Renal pelvis (tissue), 12 donors: ENCODE measurements around the gene NPRL2. TPM values are rescaled to one million over a fixed set of nuclear protein-coding genes. Genes with fewer than 3 reads are reported as not detected.

Experiments used
- DNase-seq: peaks from one replicate; pipeline ENCODE4 v3.0.0-alpha.2; 2013
- long read RNA-seq, 16 experiments: transcript quantifications; one replicate each; lab custom pipeline, GENCODE V29; 2026
- polyA plus RNA-seq, 3 donors: library from polyadenylated mRNA; unstranded; fragments of 120-200 nt; gene quantifications; one replicate each; pipeline ENCODE4 v1.2.1, GENCODE V29; 2013; ENCODE audit not compliant: insufficient read length in 3 of 3

Gene NPRL2
- polyA plus RNA-seq, result 10 to 100 TPM; 29.2 to 32.9 (median 32.3) TPM
- long read RNA-seq, donor 1, transcript NPRL2-201 (11 exons, 1,700 nt), result major isoform, 8 of 14 reads
- long read RNA-seq, donor 1, partial matches to known transcripts, result 6 of 14 reads
- long read RNA-seq, donor 1, other reads (novel, unspliced or antisense), result 0 of 14 reads
- long read RNA-seq, donor 2, transcript NPRL2-201 (11 exons, 1,700 nt), result major isoform, 15 of 32 reads
- long read RNA-seq, donor 2, partial matches to known transcripts, result 16 of 32 reads
- long read RNA-seq, donor 2, other reads (novel, unspliced or antisense), result 0 of 32 reads
- long read RNA-seq, donor 3, transcript NPRL2-201 (11 exons, 1,700 nt), result major isoform, 6 of 7 reads
- long read RNA-seq, donor 3, partial matches to known transcripts, result 0 of 7 reads
- long read RNA-seq, donor 3, other reads (novel, unspliced or antisense), result 0 of 7 reads
- long read RNA-seq, donor 4, transcript NPRL2-201 (11 exons, 1,700 nt), result major isoform, 13 of 29 reads
- long read RNA-seq, donor 4, partial matches to known transcripts, result 15 of 29 reads
- long read RNA-seq, donor 4, other reads (novel, unspliced or antisense), result 0 of 29 reads
- long read RNA-seq, donor 5, partial matches to known transcripts, result 0 of 4 reads
- long read RNA-seq, donor 5, other reads (novel, unspliced or antisense), result 0 of 4 reads
- long read RNA-seq, donor 6, transcript NPRL2-201 (11 exons, 1,700 nt), result major isoform, 9 of 20 reads
- long read RNA-seq, donor 6, partial matches to known transcripts, result 9 of 20 reads
- long read RNA-seq, donor 6, other reads (novel, unspliced or antisense), result 0 of 20 reads
- long read RNA-seq, donor 7, transcript NPRL2-201 (11 exons, 1,700 nt), result major isoform, 8 of 15 reads
- long read RNA-seq, donor 7, partial matches to known transcripts, result 7 of 15 reads
- long read RNA-seq, donor 7, other reads (novel, unspliced or antisense), result 0 of 15 reads
- long read RNA-seq, donor 8, partial matches to known transcripts, result 0 of 1 reads
- long read RNA-seq, donor 8, other reads (novel, unspliced or antisense), result 0 of 1 reads
- long read RNA-seq, donor 9, partial matches to known transcripts, result 5 of 15 reads
- long read RNA-seq, donor 9, other reads (novel, unspliced or antisense), result 5 of 15 reads
- long read RNA-seq, donor 10, partial matches to known transcripts, result 10 of 14 reads
- long read RNA-seq, donor 10, other reads (novel, unspliced or antisense), result 0 of 14 reads
- long read RNA-seq, donor 11, partial matches to known transcripts, result 0 of 4 reads
- long read RNA-seq, donor 11, other reads (novel, unspliced or antisense), result 0 of 4 reads
- long read RNA-seq, donor 12, transcript NPRL2-201 (11 exons, 1,700 nt), result major isoform, 13 of 28 reads
- long read RNA-seq, donor 12, partial matches to known transcripts, result 14 of 28 reads
- long read RNA-seq, donor 12, other reads (novel, unspliced or antisense), result 0 of 28 reads
- long read RNA-seq, donor 13, partial matches to known transcripts, result 5 of 9 reads
- long read RNA-seq, donor 13, other reads (novel, unspliced or antisense), result 0 of 9 reads
- long read RNA-seq, donor 14, result 0 reads
- long read RNA-seq, donor 15, transcript NPRL2-201 (11 exons, 1,700 nt), result major isoform, 6 of 21 reads
- long read RNA-seq, donor 15, partial matches to known transcripts, result 15 of 21 reads
- long read RNA-seq, donor 15, other reads (novel, unspliced or antisense), result 0 of 21 reads
- long read RNA-seq, donor 16, transcript NPRL2-201 (11 exons, 1,700 nt), result major isoform, 7 of 8 reads
- long read RNA-seq, donor 16, partial matches to known transcripts, result 0 of 8 reads
- long read RNA-seq, donor 16, other reads (novel, unspliced or antisense), result 0 of 8 reads

GRCh38 chr3:50350527-50351322 lies at the start of gene NPRL2, which contains the start of gene CYB561D2:
TSS of gene NPRL2 (minus strand) at chr3:50350775. CDS start at chr3:50350652, 123 bp downstream.
TSS of gene CYB561D2 (plus strand) at chr3:50350862. CDS start at chr3:50351434, 572 bp downstream.
- peak; percentile 92 for DNase-seq

- no peak for DNase-seq
Observed at GRCh38 chr3:50396502-50396901, 45.9 kb upstream of the NPRL2 start.

GRCh38 chr3:50395070-50395860 lies 44.7 kb upstream of the NPRL2 start:
- DNase-seq, result no peak

GRCh38 chr3:50393061-50393460 lies 42.5 kb upstream of the NPRL2 start:
- DNase-seq, result no peak

GRCh38 chr3:50392101-50392715 lies 41.6 kb upstream of the NPRL2 start:
- DNase-seq, result no peak

GRCh38 chr3:50390508-50391224 lies 40.1 kb upstream of the NPRL2 start:
- DNase-seq, result no peak

- no peak for DNase-seq
Observed at GRCh38 chr3:50389414-50389767, 38.8 kb upstream of the NPRL2 start.

- no peak for DNase-seq
Observed at GRCh38 chr3:50388720-50389413, 38.3 kb upstream of the NPRL2 start.

- no peak for DNase-seq
Observed at GRCh38 chr3:50388016-50388719, 37.6 kb upstream of the NPRL2 start.

- no peak for DNase-seq
Observed at GRCh38 chr3:50385754-50386153, 35.2 kb upstream of the NPRL2 start.

GRCh38 chr3:50383750-50384149 lies 33.2 kb upstream of the NPRL2 start:
- DNase-seq, result no peak

GRCh38 chr3:50382722-50383121 lies 32.1 kb upstream of the NPRL2 start:
- DNase-seq, result no peak

- DNase-seq, result peak; percentile 69
Observed at GRCh38 chr3:50381383-50381782, 30.8 kb upstream of the NPRL2 start.

GRCh38 chr3:50380405-50381085 lies 30.0 kb upstream of the NPRL2 start:
- no peak for DNase-seq

GRCh38 chr3:50378757-50379156 lies 28.2 kb upstream of the NPRL2 start:
- no peak for DNase-seq

GRCh38 chr3:50378024-50378423 lies 27.4 kb upstream of the NPRL2 start:
- no peak for DNase-seq
